WTC11 (cell line): ENCODE data around the gene WDHD1. TPM values are rescaled to one million over a fixed set of nuclear protein-coding genes. Genes with fewer than 3 reads are reported as not detected.
"Not testable (repeated sequence)": the region's sequence is repeated elsewhere in the genome, so short reads cannot be mapped to it uniquely, and the experiment has no call there.

ENCODE experiments used
- ATAC-seq: fragments of 200-7000 bp; cut with Tn5 transposase; 2 replicates; pipeline ENCODE4 v1.10.0; 2021; ENCODE audit warnings: mild to moderate bottlenecking, moderate library complexity
- CTCF ChIA-PET: fragments of 300-600 bp; sonication (Branson Sonifier 250); formaldehyde crosslinking; loops from one replicate; lab custom pipeline; 2021; ENCODE audit warnings: antibody characterized with exemption; lab: Charles Lee
- POLR2A ChIA-PET: fragments of 350-600 bp; sonication (Branson Sonifier 250); formaldehyde crosslinking; loops from one replicate; lab custom pipeline; 2021; ENCODE audit warnings: antibody characterized with exemption; lab: Charles Lee
- DNase-seq: peaks from one replicate; pipeline ENCODE4 v3.0.0; 2021; ENCODE audit warnings: low spot score
- H3K27ac Mint-ChIP-seq: 2 replicates; pipeline ENCODE4 v1.8.0; 2021; ENCODE audit warnings: mixed read lengths
- H3K27me3 Mint-ChIP-seq: 2 replicates; pipeline ENCODE4 v1.8.0; 2021; ENCODE audit warnings: low read depth, mild to moderate bottlenecking, moderate library complexity, mixed read lengths
- H3K36me3 Mint-ChIP-seq: 2 replicates; pipeline ENCODE4 v1.8.0; 2021; ENCODE audit warnings: mixed read lengths
- H3K4me1 Mint-ChIP-seq: 2 replicates; pipeline ENCODE4 v1.8.0; 2022; ENCODE audit warnings: mixed read lengths
- H3K4me3 Mint-ChIP-seq: 2 replicates; pipeline ENCODE4 v1.8.0; 2021; ENCODE audit warnings: mild to moderate bottlenecking, moderate library complexity, mixed read lengths
- H3K9me3 Mint-ChIP-seq: 2 replicates; pipeline ENCODE4 v1.8.0; 2021; ENCODE audit warnings: mixed read lengths
- ARID4B ChIP-seq: sonication (generic); formaldehyde crosslinking; IDR thresholded peaks from 2 replicates; pipeline ENCODE4 v1.8.0; 2023; ENCODE audit warnings: missing genetic modification reagents, mild to moderate bottlenecking, borderline replicate concordance
- ATF2 ChIP-seq: sonication (generic); formaldehyde crosslinking; IDR thresholded peaks from 2 replicates; pipeline ENCODE4 v1.8.1; 2022; ENCODE audit warnings: low read depth, missing genetic modification reagents, borderline replicate concordance
- ELF4 ChIP-seq: sonication (generic); formaldehyde crosslinking; IDR thresholded peaks from 2 replicates; pipeline ENCODE4 v1.8.1; 2022; ENCODE audit warnings: low read depth, mild to moderate bottlenecking, moderate library complexity, missing genetic modification reagents
- JAZF1 ChIP-seq: fragments of 250-450 bp; sonication (Bioruptor Pico); IDR thresholded peaks from 2 replicates; pipeline ENCODE4 v1.9.0; 2021; ENCODE audit warnings: moderate library complexity, mild to moderate bottlenecking, inconsistent platforms
- NFATC4 ChIP-seq: fragments of 250-450 bp; sonication (Bioruptor Pico); IDR thresholded peaks from 2 replicates; pipeline ENCODE4 v1.9.0; 2021; ENCODE audit warnings: mild to moderate bottlenecking
- NFE2L1 ChIP-seq: sonication (generic); formaldehyde crosslinking; IDR thresholded peaks from 2 replicates; pipeline ENCODE4 v1.8.1; 2023; ENCODE audit warnings: missing genetic modification reagents
- OVOL2 ChIP-seq: fragments of 250-450 bp; sonication (Bioruptor Pico); IDR thresholded peaks from 2 replicates; pipeline ENCODE4 v1.9.0; 2021; ENCODE audit warnings: mild to moderate bottlenecking, borderline replicate concordance
- PRRX2 ChIP-seq: fragments of 250-450 bp; sonication (Bioruptor Pico); IDR thresholded peaks from 2 replicates; pipeline ENCODE4 v1.8.0; 2021; ENCODE audit warnings: mild to moderate bottlenecking
- TEAD1 ChIP-seq: sonication (generic); formaldehyde crosslinking; IDR thresholded peaks from 2 replicates; pipeline ENCODE4 v1.8.0; 2022; ENCODE audit warnings: mild to moderate bottlenecking, missing genetic modification reagents
- TP53 ChIP-seq: sonication (generic); formaldehyde crosslinking; IDR thresholded peaks from 2 replicates; pipeline ENCODE4 v1.8.1; 2023; ENCODE audit warnings: mild to moderate bottlenecking, missing genetic modification reagents
- ZNF138 ChIP-seq: sonication (generic); formaldehyde crosslinking; conservative IDR thresholded peaks from 2 replicates; pipeline ENCODE4 v1.8.1; 2022; ENCODE audit warnings: mild to moderate bottlenecking, moderate library complexity, missing genetic modification reagents
- ZNF416 ChIP-seq: fragments of 250-450 bp; sonication (Bioruptor Pico); IDR thresholded peaks from 2 replicates; pipeline ENCODE4 v1.9.0; 2021; ENCODE audit warnings: mild to moderate bottlenecking, inconsistent platforms
- ZNF671 ChIP-seq: fragments of 250-450 bp; sonication (Bioruptor Pico); IDR thresholded peaks from 2 replicates; pipeline ENCODE4 v1.8.0; 2021; ENCODE audit warnings: mild to moderate bottlenecking
- total RNA-seq: library from RNA; stranded (reverse); gene quantifications from 3 replicates; pipeline ENCODE4 v1.2.3, GENCODE V29; 2021
- TF ChIP-seq, protein P1 (sequence below): sonication (generic); formaldehyde crosslinking; IDR thresholded peaks from 2 replicates; pipeline ENCODE4 v1.8.0; 2022; ENCODE audit warnings: mild to moderate bottlenecking, missing genetic modification reagents
- TF ChIP-seq, protein P2 (sequence below): sonication (generic); formaldehyde crosslinking; IDR thresholded peaks from 2 replicates; pipeline ENCODE4 v1.8.1; 2023; ENCODE audit warnings: mild to moderate bottlenecking, moderate library complexity, missing genetic modification reagents
- TF ChIP-seq, protein P3 (sequence below): sonication (generic); formaldehyde crosslinking; IDR thresholded peaks from 2 replicates; pipeline ENCODE4 v1.8.0; 2022; ENCODE audit warnings: missing genetic modification reagents
- TF ChIP-seq, protein P4 (sequence below): fragments of 250-450 bp; sonication (Bioruptor Pico); IDR thresholded peaks from 2 replicates; pipeline ENCODE4 v1.9.0; 2021; ENCODE audit warnings: mild to moderate bottlenecking

Gene WDHD1
- total RNA-seq, 1 experiment from 2014 or later = 76.1 TPM

DNA sequence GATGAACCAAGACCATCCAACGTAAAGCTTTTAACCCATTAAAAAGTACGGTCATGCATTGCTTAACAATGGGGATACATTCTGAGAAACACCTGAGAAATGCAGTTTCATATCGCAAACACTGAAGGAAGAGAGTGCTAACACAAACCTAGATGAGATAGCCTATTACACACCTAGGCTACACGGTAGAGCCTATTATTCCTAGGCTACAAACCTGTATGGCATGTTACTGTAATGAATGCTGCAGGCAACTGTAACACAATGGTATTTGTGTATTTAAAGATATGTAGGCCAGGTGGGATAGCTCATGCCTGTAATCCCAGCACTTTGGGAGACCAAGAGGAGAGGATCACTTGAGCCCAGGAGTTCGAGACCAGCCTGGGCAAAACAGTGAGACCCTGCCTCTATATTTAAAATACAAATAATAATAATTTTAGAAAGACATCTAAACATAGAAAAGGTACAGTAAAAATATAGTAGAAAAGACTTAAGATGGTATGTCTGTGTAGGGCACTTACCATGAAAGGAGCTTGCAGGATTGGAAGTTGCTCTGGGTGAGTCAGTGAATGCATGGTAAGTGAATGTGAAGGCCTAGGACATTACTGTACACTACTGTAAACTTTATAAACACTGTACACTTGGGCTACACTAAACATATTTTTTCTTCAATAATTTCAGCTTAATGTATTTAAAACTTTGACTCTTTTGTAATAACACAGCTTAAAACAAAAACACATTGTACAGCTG is 128.9 kb downstream of the WDHD1 start:
- H3K4me3 Mint-ChIP-seq, ATAC-seq, H3K27ac Mint-ChIP-seq, POLR2A ChIA-PET, H3K36me3 Mint-ChIP-seq, H3K4me1 Mint-ChIP-seq, H3K9me3 Mint-ChIP-seq, DNase-seq: not testable (repeated sequence)
- CTCF ChIA-PET = interaction anchor here (1.0 kb wide), 1 partner anchor 84 kb away, joined by 3 read pairs; no protein-coding TSS in a partner anchor
- peaks cover 26% of the 10 kb centered on the region for H3K27me3 Mint-ChIP-seq

DNA sequence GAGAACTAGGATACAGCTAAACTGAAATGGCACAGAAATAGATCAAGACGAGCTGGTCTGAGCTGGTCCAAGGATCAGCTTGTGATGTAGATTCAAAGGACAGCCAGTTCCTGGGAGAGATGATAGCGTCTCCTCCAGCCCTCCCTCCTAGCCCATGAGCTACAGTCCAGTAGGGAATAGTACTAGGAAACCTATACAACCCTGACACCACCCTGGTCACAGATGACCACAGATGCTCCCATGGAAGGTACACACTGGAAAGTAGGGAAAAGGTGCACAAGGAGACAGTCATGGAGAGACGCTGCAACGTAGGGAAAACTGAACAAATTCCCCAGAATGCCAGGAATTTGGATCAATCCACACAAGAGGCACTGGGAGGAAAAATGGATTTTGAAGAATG is 131.2 kb downstream of the WDHD1 start:
- TF ChIP-seq ZNF138 (CRISPR knock-in tag) (no peak), NFE2L1 (no peak)
- TF ChIP-seq, protein P1, sequence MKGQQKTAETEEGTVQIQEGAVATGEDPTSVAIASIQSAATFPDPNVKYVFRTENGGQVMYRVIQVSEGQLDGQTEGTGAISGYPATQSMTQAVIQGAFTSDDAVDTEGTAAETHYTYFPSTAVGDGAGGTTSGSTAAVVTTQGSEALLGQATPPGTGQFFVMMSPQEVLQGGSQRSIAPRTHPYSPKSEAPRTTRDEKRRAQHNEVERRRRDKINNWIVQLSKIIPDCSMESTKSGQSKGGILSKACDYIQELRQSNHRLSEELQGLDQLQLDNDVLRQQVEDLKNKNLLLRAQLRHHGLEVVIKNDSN = no peak
- ATAC-seq (no peak), DNase-seq (no peak)
- no peaks in the 10 kb centered on the region for H3K9me3 Mint-ChIP-seq
- no peak overlapping the region for H3K27ac Mint-ChIP-seq
- ChIA-PET POLR2A (no interaction called here), CTCF (no interaction called here)
- H3K27me3 Mint-ChIP-seq = peaks cover 11% of the 10 kb centered on the region
- peaks cover 10% of the 10 kb centered on the region for H3K4me1 Mint-ChIP-seq
- H3K4me3 Mint-ChIP-seq = no peak overlapping the region
- H3K36me3 Mint-ChIP-seq = no peaks in the 10 kb centered on the region

DNA sequence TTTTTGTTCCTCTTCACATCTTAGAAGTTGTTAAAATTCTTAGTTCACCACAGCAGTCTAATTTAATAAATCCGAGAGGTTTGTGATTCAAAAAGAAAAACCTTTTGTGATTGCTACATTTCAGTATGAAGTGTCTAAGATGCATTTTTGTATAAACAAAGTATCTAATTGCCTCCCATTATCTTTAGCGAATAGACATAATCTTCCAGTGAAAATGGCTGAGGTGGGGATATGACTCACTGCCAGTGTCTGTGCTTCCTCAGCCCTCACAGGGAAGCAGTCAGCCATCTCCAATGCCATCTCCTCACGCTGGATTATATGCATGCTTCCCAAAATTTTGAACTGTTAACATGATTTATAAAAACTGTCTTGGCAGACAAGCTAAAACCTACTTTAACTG is 131.9 kb downstream of the WDHD1 start:
- DNase-seq (no peak), ATAC-seq (no peak)
- Mint-ChIP-seq H3K36me3 (no peaks in the 10 kb centered on the region), H3K27ac (no peak overlapping the region), H3K4me3 (no peak overlapping the region), H3K4me1 (peaks cover 7% of the 10 kb centered on the region), H3K27me3 (peaks cover 4% of the 10 kb centered on the region), H3K9me3 (no peaks in the 10 kb centered on the region)
- CTCF ChIA-PET = no interaction called here
- POLR2A ChIA-PET = no interaction called here
- no peak for TF ChIP-seq ZNF671 (CRISPR knock-in tag)
- no peak for TF ChIP-seq NFATC4
- TF ChIP-seq ATF2 (CRISPR knock-in tag) = no peak
- TF ChIP-seq ARID4B (CRISPR knock-in tag) = no peak
- TF ChIP-seq JAZF1 (CRISPR knock-in tag) = no peak
- TF ChIP-seq, protein P2, sequence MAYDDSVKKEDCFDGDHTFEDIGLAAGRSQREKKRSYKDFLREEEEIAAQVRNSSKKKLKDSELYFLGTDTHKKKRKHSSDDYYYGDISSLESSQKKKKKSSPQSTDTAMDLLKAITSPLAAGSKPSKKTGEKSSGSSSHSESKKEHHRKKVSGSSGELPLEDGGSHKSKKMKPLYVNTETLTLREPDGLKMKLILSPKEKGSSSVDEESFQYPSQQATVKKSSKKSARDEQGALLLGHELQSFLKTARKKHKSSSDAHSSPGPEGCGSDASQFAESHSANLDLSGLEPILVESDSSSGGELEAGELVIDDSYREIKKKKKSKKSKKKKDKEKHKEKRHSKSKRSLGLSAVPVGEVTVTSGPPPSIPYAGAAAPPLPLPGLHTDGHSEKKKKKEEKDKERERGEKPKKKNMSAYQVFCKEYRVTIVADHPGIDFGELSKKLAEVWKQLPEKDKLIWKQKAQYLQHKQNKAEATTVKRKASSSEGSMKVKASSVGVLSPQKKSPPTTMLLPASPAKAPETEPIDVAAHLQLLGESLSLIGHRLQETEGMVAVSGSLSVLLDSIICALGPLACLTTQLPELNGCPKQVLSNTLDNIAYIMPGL (CRISPR knock-in tag) = no peak
- TF ChIP-seq, protein P3, sequence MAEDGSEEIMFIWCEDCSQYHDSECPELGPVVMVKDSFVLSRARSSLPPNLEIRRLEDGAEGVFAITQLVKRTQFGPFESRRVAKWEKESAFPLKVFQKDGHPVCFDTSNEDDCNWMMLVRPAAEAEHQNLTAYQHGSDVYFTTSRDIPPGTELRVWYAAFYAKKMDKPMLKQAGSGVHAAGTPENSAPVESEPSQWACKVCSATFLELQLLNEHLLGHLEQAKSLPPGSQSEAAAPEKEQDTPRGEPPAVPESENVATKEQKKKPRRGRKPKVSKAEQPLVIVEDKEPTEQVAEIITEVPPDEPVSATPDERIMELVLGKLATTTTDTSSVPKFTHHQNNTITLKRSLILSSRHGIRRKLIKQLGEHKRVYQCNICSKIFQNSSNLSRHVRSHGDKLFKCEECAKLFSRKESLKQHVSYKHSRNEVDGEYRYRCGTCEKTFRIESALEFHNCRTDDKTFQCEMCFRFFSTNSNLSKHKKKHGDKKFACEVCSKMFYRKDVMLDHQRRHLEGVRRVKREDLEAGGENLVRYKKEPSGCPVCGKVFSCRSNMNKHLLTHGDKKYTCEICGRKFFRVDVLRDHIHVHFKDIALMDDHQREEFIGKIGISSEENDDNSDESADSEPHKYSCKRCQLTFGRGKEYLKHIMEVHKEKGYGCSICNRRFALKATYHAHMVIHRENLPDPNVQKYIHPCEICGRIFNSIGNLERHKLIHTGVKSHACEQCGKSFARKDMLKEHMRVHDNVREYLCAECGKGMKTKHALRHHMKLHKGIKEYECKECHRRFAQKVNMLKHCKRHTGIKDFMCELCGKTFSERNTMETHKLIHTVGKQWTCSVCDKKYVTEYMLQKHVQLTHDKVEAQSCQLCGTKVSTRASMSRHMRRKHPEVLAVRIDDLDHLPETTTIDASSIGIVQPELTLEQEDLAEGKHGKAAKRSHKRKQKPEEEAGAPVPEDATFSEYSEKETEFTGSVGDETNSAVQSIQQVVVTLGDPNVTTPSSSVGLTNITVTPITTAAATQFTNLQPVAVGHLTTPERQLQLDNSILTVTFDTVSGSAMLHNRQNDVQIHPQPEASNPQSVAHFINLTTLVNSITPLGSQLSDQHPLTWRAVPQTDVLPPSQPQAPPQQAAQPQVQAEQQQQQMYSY (CRISPR knock-in tag) = no peak
- TF ChIP-seq OVOL2 = no peak
- no peak for TF ChIP-seq TP53 (CRISPR knock-in tag)
- no peak for TF ChIP-seq ELF4 (CRISPR knock-in tag)
- TF ChIP-seq ZNF416 (CRISPR knock-in tag) = no peak
- TF ChIP-seq TEAD1 (CRISPR knock-in tag) = no peak
- TF ChIP-seq, protein P4, sequence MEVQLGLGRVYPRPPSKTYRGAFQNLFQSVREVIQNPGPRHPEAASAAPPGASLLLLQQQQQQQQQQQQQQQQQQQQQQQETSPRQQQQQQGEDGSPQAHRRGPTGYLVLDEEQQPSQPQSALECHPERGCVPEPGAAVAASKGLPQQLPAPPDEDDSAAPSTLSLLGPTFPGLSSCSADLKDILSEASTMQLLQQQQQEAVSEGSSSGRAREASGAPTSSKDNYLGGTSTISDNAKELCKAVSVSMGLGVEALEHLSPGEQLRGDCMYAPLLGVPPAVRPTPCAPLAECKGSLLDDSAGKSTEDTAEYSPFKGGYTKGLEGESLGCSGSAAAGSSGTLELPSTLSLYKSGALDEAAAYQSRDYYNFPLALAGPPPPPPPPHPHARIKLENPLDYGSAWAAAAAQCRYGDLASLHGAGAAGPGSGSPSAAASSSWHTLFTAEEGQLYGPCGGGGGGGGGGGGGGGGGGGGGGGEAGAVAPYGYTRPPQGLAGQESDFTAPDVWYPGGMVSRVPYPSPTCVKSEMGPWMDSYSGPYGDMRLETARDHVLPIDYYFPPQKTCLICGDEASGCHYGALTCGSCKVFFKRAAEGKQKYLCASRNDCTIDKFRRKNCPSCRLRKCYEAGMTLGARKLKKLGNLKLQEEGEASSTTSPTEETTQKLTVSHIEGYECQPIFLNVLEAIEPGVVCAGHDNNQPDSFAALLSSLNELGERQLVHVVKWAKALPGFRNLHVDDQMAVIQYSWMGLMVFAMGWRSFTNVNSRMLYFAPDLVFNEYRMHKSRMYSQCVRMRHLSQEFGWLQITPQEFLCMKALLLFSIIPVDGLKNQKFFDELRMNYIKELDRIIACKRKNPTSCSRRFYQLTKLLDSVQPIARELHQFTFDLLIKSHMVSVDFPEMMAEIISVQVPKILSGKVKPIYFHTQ (CRISPR knock-in tag) = no peak
- no peak for TF ChIP-seq PRRX2 (CRISPR knock-in tag)
